HG03045 (cell line): ENCODE measurements around the gene GLDN.
"Not testable (repeated sequence)": the region's sequence is repeated elsewhere in the genome, so short reads cannot be mapped to it uniquely, and the experiment has no call there.

Source experiments
- ATAC-seq: cut with Tn5 transposase; IDR thresholded peaks from one replicate; pipeline ENCODE4 v1.9.1; 2021; ENCODE audit warnings: mild to moderate bottlenecking, moderate library complexity; ENCODE audit not compliant: unreplicated experiment

The GLDN gene

DNA sequence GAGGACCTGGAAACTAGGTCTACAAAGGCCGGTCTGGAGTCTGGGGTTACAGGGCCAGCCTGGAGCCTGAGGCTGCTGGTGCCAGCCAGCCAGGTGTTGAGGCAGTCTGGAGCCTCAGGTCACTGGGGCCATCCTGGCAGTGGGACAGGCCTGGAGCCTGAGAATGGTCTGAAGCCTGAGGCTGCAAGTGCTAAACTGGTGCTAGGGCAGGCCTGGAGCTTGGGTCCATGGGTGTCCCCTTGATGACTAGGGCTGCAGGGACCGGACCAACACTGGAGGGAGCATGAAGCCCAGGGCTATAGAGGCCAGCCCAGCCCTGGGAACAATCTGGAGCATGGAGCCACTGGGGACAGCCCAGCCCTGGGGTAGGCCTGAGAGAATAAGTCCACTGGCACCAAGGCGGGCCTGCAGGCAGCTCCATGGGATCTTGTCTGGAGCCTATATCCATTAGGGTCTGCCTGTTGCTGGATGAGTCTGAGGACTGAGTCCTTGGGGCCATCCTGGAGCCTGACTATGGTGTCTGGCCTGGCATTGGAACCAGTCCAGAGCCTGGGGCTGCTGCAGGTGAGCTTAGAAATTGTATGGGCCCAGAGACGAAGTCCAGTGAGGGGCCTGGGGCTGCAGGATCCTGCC lies 101.9 kb downstream of the GLDN start:
- ATAC-seq, result no peak

DNA sequence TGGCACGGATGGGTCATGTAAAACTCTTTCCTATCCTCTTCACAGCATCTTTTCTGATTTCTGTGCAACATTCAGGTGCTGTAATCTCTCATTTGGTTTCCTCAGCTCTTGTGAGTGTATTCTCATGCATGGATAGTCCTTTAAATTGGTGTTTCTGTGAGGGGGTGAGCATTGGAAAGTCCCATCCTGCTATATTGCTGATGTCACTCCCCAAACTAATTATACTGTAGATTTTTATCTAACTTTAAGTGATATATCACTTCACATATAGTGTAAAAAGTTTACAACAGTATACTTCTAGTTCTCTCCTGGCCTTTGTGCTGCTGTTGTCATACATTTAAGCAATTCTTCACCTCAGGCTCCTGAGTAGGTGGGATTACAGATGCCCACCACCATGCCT lies 102.7 kb downstream of the GLDN start:
- no peak for ATAC-seq

DNA sequence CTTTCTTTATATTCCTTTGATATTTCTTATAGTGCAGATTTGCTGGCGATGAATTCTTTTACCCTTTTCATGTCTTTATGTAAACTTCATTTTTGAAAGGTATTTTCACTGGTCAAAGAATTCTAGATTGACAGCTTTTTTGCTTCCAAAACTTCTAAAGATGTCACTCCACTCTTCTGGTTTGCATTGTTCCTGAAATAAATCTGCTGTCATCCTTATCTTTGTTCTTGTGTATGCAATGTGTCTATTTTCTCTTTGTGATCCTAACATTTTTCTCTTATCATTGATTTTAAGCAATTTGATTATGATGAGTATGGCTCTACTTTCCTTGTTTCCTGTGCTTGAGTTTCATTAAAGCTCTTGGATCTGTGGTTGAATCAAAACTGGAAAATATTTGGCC lies 103.4 kb downstream of the GLDN start:
- ATAC-seq, result no peak

DNA sequence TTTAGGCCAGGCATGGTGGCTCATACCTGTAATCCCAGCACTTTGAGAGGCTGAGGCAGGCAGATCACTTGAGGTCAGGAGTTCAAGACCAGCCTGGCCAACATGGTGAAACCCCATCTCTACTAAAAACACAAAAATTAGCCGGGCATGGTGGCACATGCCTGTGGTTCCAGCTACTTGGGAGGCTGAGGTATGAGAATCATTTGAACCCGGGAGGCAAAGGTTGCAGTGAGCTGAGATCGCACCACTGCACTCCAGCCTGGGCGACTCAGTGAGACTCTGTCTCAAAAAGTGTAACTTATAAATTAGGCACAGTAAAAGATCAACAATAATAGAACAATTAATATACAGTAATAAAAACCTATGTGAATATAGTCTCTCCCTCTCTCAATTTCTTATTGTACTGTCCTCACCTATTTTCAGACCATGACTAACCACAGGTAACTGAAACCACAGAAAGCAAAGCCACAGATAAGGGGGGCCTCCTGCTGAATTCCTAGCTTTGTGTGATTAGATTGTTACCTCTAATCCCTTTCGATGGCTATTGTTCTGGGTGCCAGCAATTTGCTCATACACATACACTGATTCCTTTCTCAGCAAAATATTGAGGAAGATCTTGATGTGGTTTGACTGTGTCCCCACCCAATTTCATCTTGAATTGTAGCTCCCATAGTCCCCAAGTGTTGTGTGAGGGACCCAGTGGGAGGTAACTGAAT lies 104.7 kb downstream of the GLDN start:
- not testable (repeated sequence) for ATAC-seq

DNA sequence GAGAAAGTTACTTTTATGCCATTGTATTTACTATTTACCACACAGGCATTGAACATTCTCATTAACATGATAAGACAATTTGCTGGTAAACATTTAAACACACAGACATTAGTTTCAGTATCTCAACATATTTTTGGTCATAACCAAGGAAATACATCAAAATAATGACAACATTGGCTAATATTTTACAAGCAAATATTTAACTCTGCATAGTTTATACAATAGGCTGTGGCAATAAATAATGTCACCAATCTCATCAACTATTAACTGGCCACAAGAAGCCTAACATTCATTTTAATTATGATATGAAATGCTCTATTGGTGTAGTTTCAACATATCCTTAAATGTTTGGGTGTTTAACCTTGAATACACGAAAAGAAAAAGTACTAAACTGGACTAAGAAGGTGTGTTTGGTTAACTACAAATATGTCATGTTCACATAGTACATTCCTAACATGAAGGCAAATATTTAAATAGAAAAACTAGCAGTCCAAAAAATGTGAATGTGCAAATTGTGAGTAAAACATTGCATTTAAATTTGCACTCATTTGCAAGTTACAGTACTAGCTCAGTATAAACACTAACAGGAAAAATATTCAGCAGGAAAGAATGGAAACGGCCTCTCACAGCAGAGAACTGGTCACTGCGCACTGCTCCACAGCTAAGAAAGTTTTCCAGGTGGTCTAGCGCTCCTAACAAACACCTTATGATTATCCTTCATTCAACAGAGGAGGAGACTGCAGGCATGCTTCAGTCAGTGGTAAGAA lies 106.6 kb downstream of the GLDN start:
- no peak for ATAC-seq

DNA sequence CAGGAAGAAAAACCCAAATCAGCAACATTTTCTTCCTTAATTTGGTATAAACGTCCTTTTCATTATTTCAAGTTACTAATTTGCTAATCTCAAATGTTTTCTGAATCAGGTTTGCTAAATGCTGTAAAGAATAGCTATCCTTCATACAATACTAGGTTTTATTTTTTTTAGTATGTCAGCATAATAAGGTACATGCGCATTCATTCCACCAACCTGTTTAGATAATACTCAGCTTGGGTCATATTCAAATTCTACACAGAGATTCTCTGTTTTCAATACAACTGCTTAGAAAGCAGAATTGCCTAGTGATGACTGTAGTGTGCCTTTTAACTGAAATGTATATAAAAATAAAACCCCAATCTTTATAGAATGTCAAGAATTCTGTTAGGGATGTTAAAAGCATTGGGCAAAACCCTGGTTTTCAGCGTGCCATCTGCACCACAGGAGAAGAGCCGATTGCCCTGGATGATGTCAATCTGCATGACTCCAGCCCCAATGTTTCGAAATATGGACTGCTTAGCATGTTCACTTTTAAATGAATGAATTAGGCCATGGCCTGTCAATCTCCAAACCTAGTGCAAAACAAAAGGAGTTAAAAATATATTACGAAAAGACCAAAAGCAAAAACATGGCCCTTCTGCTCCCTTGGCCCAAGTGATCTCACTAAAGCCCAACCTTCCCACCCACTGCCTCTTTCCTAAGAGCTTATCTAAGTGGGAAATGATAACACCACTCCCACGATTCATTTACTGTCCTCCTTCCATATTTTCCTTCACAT lies 107.4 kb downstream of the GLDN start:
- no peak for ATAC-seq

DNA sequence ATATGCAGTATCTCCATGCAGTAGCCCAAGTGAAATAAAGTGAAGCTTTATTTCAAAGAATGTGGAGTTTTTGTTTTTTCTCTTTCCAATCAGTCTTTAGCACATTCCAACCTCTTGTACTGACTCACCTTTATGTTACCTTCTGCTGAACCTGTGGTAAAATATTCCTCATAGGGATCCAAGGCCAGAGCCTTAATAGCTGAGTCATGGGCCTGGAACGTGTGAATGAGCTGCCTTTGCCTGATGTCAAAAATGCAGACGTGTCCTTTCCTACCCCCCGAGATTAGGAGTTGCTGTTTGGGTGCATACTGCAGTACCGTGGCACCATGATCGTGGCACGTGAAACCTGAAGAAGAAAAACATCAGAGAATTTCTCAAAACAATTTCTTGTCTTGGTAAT lies 108.5 kb downstream of the GLDN start:
- ATAC-seq, result no peak
